NCI-H82 (cell line): ENCODE data around the gene GPX3.

Source experiments
- DNase-seq: peaks from one replicate; lab custom pipeline; 2025; lab: John Stamatoyannopoulos, UW

GPX3 gene

GRCh38 chr5:151058301-151058700 is 37.9 kb downstream of the GPX3 start:
- DNase-seq = no peak

- DNase-seq = no peak
These were observed 38.6 kb downstream of the GPX3 start for GRCh38 chr5:151058891-151059489.

- DNase-seq = no peak
These were observed 40.4 kb downstream of the GPX3 start for GRCh38 chr5:151060742-151061141.

- no peak for DNase-seq
These were observed 42.2 kb downstream of the GPX3 start for GRCh38 chr5:151062405-151063141.

GRCh38 chr5:151063142-151063989 is 43.0 kb downstream of the GPX3 start:
- no peak for DNase-seq

GRCh38 chr5:151064916-151065499 is 44.6 kb downstream of the GPX3 start:
- no peak for DNase-seq

GRCh38 chr5:151065609-151066008 is 45.2 kb downstream of the GPX3 start:
- no peak for DNase-seq

GRCh38 chr5:151066920-151067319 is 46.5 kb downstream of the GPX3 start:
- no peak for DNase-seq

GRCh38 chr5:151067632-151068432 is 47.4 kb downstream of the GPX3 start:
- no peak for DNase-seq

- no peak for DNase-seq
These were observed 48.2 kb downstream of the GPX3 start for GRCh38 chr5:151068433-151069197.

GRCh38 chr5:151070449-151070848 is 50.1 kb downstream of the GPX3 start:
- DNase-seq = no peak

- DNase-seq = no peak
These were observed 50.6 kb downstream of the GPX3 start for GRCh38 chr5:151071021-151071420.

- DNase-seq = no peak
These were observed 51.6 kb downstream of the GPX3 start for GRCh38 chr5:151071848-151072629.

GRCh38 chr5:151072630-151073025 is 52.2 kb downstream of the GPX3 start:
- no peak for DNase-seq

- DNase-seq = no peak
These were observed 52.9 kb downstream of the GPX3 start for GRCh38 chr5:151073280-151073679.

- no peak for DNase-seq
These were observed 54.2 kb downstream of the GPX3 start for GRCh38 chr5:151074557-151074956.

- DNase-seq = no peak
These were observed 55.4 kb downstream of the GPX3 start for GRCh38 chr5:151075698-151076331.

GRCh38 chr5:151076616-151077015 is 56.2 kb downstream of the GPX3 start:
- no peak for DNase-seq

GRCh38 chr5:151077419-151077818 is 57.0 kb downstream of the GPX3 start:
- no peak for DNase-seq

- no peak for DNase-seq
These were observed 57.6 kb downstream of the GPX3 start for GRCh38 chr5:151077967-151078366.
